NCI-H2081 (cell line): ENCODE results near the gene SYT1.

ENCODE experiments used
- DNase-seq, 2 experiments: peaks; one replicate each; lab custom pipeline; 2025; lab: John Stamatoyannopoulos, UW

SYT1 gene

GRCh38 chr12:79294590-79294989 is 430.0 kb downstream of the SYT1 start:
- peak in 1 of 2 experiments; percentile 26 for DNase-seq

DNA sequence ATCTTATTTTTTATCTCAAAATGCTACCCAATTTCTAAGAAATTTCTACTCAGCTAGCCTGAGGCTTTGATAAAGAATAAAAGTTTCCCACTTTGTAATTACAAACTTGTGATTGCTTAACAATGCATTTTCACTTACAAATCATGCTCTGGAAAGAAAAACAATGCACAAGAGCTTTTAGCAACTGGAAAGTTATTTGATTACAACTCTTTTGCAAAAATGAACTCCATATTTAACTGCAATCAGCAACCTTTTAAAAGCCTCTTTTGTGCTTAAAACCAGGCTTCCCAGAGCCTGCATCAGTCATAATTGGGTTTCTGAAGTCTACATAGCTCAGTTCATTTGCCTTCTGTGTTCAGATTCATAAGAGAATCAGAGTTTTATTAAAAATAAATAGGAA is 431.0 kb downstream of the SYT1 start:
- DNase-seq = no peak

DNA sequence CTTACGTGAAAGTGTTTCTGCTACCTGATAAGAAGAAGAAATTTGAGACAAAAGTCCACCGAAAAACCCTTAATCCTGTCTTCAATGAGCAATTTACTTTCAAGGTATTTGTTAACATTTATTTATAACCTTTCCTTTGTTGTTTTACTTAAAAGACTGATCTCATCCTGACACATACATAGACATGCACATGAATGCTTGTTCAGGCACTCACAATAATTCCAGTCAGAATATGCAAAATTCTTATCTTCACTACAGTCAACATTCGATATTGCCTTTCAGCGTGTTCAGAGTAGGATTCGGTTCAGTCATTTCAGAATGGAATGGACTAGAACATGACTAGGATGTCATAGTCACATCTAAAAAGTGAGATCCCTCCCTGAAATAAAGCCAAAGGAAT is 431.6 kb downstream of the SYT1 start:
- no peak for DNase-seq

- no peak for DNase-seq
These were observed 432.3 kb downstream of the SYT1 start for GRCh38 chr12:79296871-79297270.

DNA sequence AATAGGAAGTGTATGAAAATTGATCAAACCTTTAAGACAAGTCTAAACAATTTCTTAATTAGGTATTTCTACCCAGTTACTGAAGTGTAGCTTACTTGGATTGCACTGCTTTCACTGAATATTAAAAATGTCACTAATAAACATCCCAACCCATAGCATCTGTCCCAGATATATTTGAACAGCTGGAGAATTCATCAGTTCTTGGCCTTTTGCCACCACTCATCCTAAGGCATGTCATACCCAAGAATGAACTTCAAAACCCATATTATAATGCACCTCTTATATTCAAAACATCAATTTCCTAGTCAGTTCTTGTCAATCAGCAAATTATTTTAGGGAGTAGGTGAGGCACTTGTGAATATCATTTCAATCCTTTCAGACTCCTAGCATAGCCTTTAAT is 433.9 kb downstream of the SYT1 start:
- DNase-seq = peak in 1 of 2 experiments; percentile 31

DNA sequence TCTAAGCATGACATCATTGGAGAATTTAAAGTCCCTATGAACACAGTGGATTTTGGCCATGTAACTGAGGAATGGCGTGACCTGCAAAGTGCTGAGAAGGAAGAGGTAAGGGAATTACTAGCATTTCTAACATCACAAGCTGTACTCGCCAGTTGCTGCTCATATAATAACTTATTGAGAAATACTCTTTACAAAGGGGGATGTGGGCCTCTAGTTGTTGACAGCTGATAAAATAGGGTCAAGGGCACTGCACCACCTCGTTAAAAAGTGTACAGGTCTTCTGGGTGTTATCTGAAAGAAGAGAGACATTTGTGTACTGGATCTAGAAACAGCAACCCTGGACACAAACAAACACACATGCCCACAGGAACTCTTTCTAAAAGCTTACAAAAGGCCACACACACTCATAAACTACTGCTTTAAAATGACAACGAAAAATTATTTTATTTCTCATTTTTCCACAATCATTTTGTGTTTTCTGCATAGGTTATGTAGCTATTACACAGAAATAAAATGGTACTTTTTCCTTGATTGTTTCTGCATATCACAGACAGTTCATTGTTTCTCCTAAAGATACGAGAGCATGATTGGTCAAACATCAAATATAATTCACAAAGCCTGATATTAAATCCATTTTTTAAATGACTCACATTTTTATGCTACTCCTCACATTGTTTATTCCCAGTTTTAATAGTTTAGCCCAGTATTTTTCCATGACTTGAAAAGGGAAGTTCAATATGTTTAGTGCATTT is 435.0 kb downstream of the SYT1 start:
- DNase-seq = no peak

GRCh38 chr12:79300199-79300568 is 435.6 kb downstream of the SYT1 start:
- no peak for DNase-seq

- DNase-seq = no peak
These were observed 436.6 kb downstream of the SYT1 start for GRCh38 chr12:79301181-79301580.

- no peak for DNase-seq
These were observed 437.7 kb downstream of the SYT1 start for GRCh38 chr12:79302162-79302814.

- DNase-seq = no peak
These were observed 442.8 kb downstream of the SYT1 start for GRCh38 chr12:79307340-79307739.

GRCh38 chr12:79309039-79309438 is 444.5 kb downstream of the SYT1 start:
- DNase-seq = no peak

DNA sequence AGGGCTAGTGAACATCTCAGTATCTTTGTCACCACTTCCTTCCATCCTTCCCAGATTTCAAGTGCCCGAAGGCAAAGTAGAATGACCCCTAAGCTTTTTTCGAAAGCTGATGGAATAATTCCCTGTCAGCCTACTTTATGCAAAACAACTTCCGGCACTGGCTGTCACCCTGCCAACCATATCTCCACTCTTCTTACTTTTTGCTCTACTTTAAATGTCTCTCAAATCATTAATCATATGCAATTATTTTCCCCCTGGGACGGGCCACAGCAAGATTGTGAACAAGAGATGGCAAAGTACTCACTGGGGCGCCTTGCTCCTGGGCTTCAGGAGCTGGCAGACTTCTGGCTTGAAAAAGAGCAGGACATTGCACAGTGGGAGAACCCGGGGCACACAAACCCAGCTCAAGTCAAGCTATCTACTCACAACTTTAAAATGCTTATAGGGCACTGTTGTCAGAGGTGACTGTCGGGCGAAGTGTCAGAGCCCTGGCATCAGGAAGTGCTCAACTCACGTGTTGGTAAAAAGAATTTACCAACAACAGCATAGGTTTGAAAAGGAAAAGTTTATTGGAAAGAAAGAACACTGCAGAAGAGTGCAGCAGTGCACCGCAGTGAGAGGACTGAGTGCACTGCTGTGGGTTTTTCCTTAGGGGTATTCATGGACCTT is 452.7 kb downstream of the SYT1 start:
- DNase-seq = no peak

DNA sequence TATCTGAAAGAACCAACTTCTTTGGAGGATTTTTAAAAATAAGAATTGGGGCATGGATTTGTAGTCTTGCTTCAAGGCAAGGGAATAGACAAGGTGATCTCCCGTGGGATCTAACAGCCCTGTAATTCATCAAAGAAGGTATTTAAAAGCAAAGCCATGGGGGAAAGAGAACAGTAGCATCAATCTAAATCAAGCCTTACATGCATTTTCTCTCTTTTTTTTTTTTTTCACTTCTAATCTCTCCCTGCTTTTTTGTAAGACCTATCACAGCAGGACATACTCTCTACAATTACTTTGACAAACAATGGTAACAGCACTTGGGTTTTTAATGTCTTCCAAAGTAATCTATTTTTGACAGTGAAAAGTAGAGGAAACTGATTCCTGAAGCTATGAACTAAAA is 458.3 kb downstream of the SYT1 start:
- no peak for DNase-seq

- DNase-seq = no peak
These were observed 460.0 kb downstream of the SYT1 start for GRCh38 chr12:79324571-79324970.

GRCh38 chr12:79326222-79326621 is 461.6 kb downstream of the SYT1 start:
- peak in 1 of 2 experiments; percentile 13 for DNase-seq

- DNase-seq = no peak
These were observed 462.1 kb downstream of the SYT1 start for GRCh38 chr12:79326663-79327062.

DNA sequence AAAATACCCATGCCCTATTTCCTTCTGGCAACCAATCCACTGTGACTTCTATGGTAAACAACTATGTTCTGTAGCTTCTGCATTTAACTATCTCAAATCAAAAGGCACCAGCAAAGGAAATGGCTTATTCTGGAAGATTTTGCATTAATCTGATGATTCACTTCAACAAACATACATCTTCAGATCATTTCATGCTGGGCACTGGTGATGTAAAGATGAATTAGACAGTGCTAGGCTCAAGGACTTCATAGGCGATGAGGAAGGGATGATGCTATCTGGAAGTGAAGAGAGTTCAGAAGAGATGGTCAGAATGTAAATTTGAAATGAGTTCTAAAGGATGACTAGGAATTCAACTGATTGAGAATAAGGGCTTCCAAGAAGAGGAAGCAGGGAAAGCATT is 462.9 kb downstream of the SYT1 start:
- DNase-seq = no peak

DNA sequence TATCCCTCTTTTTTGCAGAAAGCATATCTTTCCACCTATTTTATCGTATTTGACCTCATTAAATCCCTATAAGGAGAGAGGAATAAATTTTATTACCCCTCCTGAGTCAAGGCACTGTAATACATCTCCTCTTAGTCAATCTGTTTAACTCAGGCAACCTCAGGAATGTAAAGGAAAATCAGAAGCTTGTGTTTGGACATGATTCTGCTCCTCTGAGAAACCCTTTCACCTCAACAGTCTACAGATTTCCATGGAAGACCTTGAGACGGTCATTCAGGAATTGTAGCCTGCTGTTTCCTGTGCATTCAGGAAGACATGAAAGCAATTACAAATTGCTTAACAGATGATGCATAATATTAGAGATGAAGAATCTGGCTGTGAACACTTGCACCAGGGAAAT is 465.4 kb downstream of the SYT1 start:
- no peak for DNase-seq

DNA sequence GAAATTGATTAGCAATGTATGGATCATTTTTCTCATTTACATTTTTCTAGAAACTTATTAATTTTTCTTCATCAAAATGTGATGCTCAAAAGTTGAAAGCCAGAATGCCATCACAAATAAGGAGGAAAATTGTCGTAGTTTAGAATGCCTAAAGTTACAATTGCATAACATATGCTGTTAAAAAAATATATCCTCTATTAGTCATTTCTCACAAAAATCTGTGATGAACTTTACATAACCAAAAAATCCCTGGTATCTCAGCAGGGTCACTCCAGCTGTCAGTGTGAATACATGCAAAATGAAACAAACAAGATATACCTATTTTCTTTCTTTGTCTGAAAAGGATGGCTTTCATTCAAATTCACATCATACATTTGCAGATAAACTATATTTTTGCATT is 467.3 kb downstream of the SYT1 start:
- no peak for DNase-seq

DNA sequence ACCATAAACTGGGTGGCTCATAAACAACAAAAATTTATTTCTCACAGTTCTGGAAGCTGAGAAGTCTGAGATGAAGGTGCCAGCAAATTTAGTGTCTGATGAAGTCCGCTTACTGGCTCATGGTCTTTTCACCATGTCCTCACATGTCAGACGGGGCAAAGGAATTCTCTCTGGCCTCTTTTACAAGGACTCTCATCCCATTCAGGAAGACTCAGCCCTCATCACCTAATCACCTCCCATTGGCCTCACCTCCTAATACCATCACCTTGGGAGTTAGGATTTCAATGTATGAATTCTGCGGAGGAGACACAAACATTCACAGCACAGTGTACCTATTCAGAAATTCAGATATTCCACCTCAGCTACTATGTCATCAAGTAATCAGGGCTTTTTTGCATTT is 468.6 kb downstream of the SYT1 start:
- no peak for DNase-seq

DNA sequence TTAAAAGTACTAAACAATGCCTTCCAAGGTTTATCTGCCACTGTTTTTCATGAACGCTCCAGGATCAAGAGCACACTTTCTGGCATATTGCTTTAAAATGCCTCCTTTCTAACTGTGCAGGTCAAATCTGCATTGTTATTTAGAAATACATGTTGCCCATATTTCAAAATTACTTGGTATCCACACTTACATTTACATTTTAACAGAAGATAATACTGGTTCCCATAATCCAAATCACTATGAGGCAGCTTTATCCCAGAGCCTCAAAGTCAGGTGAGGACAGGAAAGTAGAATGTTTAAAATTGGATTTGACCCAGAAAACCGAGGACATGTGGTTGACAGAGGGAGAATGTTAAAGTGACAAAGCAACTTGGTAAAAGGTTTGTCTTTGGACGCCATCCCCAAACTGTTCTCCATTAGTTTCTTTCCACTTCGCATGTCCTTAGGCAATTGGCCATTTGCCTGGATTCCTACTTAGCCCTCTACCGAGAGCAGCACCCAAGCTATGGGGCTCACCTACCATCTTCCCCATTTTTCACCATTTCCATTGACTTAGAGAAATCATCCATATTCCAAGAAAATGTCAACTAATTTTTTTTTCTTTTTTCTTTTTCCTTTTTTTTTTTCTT is 473.2 kb downstream of the SYT1 start:
- DNase-seq = no peak
